HFFc6 (cell line): ENCODE measurements around the gene GNPTAB. TPM values are rescaled to one million over a fixed set of nuclear protein-coding genes. Genes with fewer than 3 reads are reported as not detected.
"Not testable (repeated sequence)": the region's sequence is repeated elsewhere in the genome, so short reads cannot be mapped to it uniquely, and the experiment has no call there.

Source experiments
- DNase-seq: peaks from one replicate; pipeline ENCODE4 v3.0.0-alpha.2; 2018
- H3K27ac Mint-ChIP-seq: 2 replicates; pipeline ENCODE4 v1.8.0; 2020; ENCODE audit warnings: mild to moderate bottlenecking, mixed read lengths
- H3K27me3 Mint-ChIP-seq: 2 replicates; pipeline ENCODE4 v1.8.0; 2021; ENCODE audit warnings: mild to moderate bottlenecking, moderate library complexity, mixed read lengths; ENCODE audit not compliant: insufficient read depth
- H3K36me3 Mint-ChIP-seq: 2 replicates; pipeline ENCODE4 v1.8.0; 2021; ENCODE audit warnings: low read depth, mixed read lengths
- H3K4me1 Mint-ChIP-seq: 2 replicates; pipeline ENCODE4 v1.8.0; 2020; ENCODE audit warnings: low read depth, mixed read lengths
- H3K4me3 Mint-ChIP-seq: 2 replicates; pipeline ENCODE4 v1.8.0; 2020; ENCODE audit warnings: mild to moderate bottlenecking, moderate library complexity, mixed read lengths
- H3K9me3 Mint-ChIP-seq: 2 replicates; pipeline ENCODE4 v1.8.0; 2020; ENCODE audit warnings: mild to moderate bottlenecking, mixed read lengths
- CTCF ChIP-seq: fragments of 200-600 bp; sonication (generic); IDR thresholded peaks from 2 replicates; pipeline ENCODE4 v1.5.0; 2021; ENCODE audit warnings: antibody characterized with exemption, mild to moderate bottlenecking
- total RNA-seq, 6 experiments: library from RNA; stranded (reverse); fragmentation: NEBNext Ultra II Directional; extraction: Animal tissue kit (Norgen Biotek cat#: 25700); gene quantifications; 2 replicates in 1 of 6; 3 replicates in 5 of 6; pipeline ENCODE4 v1.2.3, GENCODE V29; 2021

Gene GNPTAB
- total RNA-seq, 6 experiments from 2014 or later: 37.1 to 53.6 (median 44.9) TPM

GRCh38 chr12:101737476-101737875, 93.3 kb downstream of the GNPTAB start:
- Mint-ChIP-seq H3K27ac (no peak overlapping the region), H3K27me3 (no peaks in the 10 kb centered on the region; the same call in 1 of the 2 replicates), H3K4me3 (no peak overlapping the region), H3K36me3 (peaks cover 11% of the 10 kb centered on the region), H3K9me3 (no peaks in the 10 kb centered on the region), H3K4me1 (no peaks in the 10 kb centered on the region)
- no peak for TF ChIP-seq CTCF
- DNase-seq: no peak

DNA sequence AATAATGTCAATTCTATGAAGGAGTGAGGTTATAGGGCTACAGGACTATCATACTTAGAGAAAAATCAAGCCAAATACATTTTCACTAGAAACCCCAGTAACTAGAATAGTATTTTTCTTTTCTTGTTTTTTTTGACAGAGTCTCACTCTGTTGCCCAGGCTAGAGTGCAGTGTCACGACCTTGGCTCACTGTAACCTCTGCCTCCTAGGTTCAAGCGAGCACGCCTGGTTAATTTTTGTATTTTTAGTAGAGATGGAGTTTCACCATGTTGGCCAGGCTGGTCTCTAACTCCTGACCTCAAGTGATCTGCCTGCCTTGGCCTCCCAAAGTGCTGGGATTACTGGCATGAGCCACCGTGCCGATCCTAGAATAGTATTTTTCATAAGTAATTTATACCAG, 96.3 kb downstream of the GNPTAB start:
- H3K27me3 Mint-ChIP-seq, H3K4me3 Mint-ChIP-seq, H3K4me1 Mint-ChIP-seq, DNase-seq, H3K27ac Mint-ChIP-seq, H3K9me3 Mint-ChIP-seq: not testable (repeated sequence)
- peaks cover 20% of the 10 kb centered on the region for H3K36me3 Mint-ChIP-seq

DNA sequence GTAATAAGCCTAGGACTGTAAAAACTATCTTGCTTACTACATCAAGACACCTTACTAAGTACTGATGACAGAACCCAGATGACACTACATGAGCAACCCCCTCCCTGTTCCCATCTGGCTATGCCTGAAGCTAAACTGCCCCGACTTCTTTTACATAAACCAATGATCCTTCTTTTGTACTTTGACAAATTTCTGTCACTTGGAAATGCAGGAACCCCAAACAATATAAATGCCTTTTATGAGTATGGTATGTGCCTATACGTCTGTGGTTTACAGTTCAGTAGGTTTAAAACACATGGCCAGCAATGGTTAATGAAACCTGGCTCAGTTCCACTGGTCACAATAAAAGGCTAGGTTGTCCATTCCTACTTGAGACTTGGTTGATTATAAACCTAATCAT, 97.6 kb downstream of the GNPTAB start:
- no peak for TF ChIP-seq CTCF
- no peak overlapping the region for H3K4me3 Mint-ChIP-seq
- H3K36me3 Mint-ChIP-seq: peaks cover 14% of the 10 kb centered on the region
- H3K27ac Mint-ChIP-seq: no peak overlapping the region
- H3K27me3 Mint-ChIP-seq: no peaks in the 10 kb centered on the region
- H3K4me1 Mint-ChIP-seq: no peaks in the 10 kb centered on the region
- DNase-seq: no peak
- H3K9me3 Mint-ChIP-seq: no peaks in the 10 kb centered on the region

DNA sequence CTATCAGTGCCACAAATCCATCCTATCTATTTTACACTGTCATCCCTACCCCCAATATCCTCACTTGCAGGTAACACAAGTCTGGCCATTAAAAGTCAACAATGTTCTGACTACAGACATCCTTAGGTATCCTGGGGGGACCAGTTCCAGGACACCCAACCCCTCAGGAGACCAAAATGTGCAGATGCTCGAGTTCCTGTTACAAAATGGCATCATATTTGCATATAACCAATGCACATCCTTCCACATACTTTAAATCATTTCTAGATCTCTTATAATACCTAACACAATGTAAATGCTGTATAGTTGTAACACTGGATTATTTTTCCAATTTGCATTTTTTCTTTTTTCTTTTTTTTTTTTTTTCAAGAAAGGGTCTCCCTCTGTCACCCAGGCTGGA, 98.4 kb downstream of the GNPTAB start:
- no peak for TF ChIP-seq CTCF
- Mint-ChIP-seq H3K36me3 (peaks cover 14% of the 10 kb centered on the region), H3K4me3 (no peak overlapping the region), H3K4me1 (no peaks in the 10 kb centered on the region), H3K9me3 (no peaks in the 10 kb centered on the region), H3K27ac (no peak overlapping the region), H3K27me3 (no peaks in the 10 kb centered on the region)
- no peak for DNase-seq

DNA sequence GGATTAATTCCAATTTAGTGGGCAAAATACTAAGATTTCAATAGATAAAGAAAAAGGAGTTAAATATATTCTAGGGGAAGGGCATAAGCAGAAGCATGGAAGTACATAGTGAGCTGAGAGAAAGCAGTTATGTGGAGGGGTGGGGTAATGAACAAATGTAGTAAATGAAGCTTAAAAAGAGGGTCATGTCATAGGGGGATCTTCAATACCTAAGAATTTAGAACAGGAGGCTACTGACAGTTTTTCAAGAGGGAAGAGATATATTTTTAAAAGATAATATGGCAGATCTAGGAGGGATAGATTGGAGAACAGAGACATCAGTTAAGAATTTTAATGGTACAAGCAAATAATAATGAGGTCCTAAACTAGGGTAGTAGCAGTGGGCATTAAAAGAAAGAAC, 100.9 kb downstream of the GNPTAB start:
- no peaks in the 10 kb centered on the region for H3K4me1 Mint-ChIP-seq

DNA sequence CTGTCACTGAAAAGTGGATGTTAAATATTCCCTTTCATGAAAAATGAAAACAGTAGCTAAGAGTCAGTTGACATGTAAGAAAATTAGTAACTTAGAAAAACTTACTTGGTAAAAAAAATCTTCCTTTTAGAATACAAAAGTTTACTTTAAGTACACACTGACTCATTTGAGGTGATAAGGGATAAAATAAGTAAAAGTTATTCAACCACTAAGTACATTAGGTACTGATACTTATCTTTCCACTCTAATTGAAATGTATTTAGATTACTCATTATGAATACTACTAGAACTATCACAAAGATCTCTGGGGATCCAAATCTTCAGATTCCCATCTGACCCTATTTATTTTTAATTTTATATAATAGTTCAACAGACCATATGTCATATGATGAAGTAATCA, 103.7 kb downstream of the GNPTAB start:
- DNase-seq: no peak
- H3K9me3 Mint-ChIP-seq: no peaks in the 10 kb centered on the region
- no peaks in the 10 kb centered on the region for H3K27me3 Mint-ChIP-seq
- TF ChIP-seq CTCF: no peak
- no peaks in the 10 kb centered on the region for H3K4me1 Mint-ChIP-seq
- no peak overlapping the region for H3K27ac Mint-ChIP-seq
- H3K36me3 Mint-ChIP-seq: peaks cover 11% of the 10 kb centered on the region
- no peak overlapping the region for H3K4me3 Mint-ChIP-seq

More for the DNA sequence above, 100.9 kb downstream of the GNPTAB start:
- TF ChIP-seq CTCF: no peak
- Mint-ChIP-seq H3K9me3 (no peaks in the 10 kb centered on the region), H3K4me3 (no peak overlapping the region), H3K36me3 (peaks cover 20% of the 10 kb centered on the region), H3K27me3 (no peaks in the 10 kb centered on the region), H3K27ac (no peak overlapping the region)
- no peak for DNase-seq
